GM23338 (cell line): ENCODE data around the gene ANKHD1. TPM values are rescaled to one million over a fixed set of nuclear protein-coding genes. Genes with fewer than 3 reads are reported as not detected.

ENCODE experiments used
- ATAC-seq: fragments of 200-7000 bp; cut with Tn5 transposase; 3 replicates; pipeline ENCODE4 v1.9.1; 2020
- DNase-seq: peaks from one replicate; pipeline ENCODE4 v3.0.0-alpha.2; 2015; ENCODE audit warnings: low spot score
- H2AFZ ChIP-seq: fragments of 200-600 bp; sonication (generic); 2 replicates; pipeline ENCODE4 v1.8.0; 2016; ENCODE audit warnings: antibody characterized with exemption, mild to moderate bottlenecking, moderate library complexity
- H3F3A ChIP-seq: fragments of 200-600 bp; sonication (generic); replicated peaks from 2 replicates; pipeline ENCODE4 v1.8.0; 2017; ENCODE audit warnings: antibody characterized with exemption, mixed run types, low read depth
- H3K27ac ChIP-seq: fragments of 200-600 bp; sonication (generic); 2 replicates; pipeline ENCODE4 v1.6.1; 2016; ENCODE audit warnings: low read depth
- H3K27me3 ChIP-seq: fragments of 200-600 bp; sonication (generic); 2 replicates; pipeline ENCODE4 v1.8.0; 2016; ENCODE audit warnings: mild to moderate bottlenecking, mixed run types, moderate library complexity; ENCODE audit not compliant: insufficient read depth
- H3K36me3 ChIP-seq: fragments of 200-600 bp; sonication (generic); 2 replicates; pipeline ENCODE4 v1.8.0; 2016; ENCODE audit warnings: mild to moderate bottlenecking; ENCODE audit not compliant: insufficient read depth
- H3K4me1 ChIP-seq: fragments of 200-600 bp; sonication (generic); 2 replicates; pipeline ENCODE4 v1.8.0; 2016; ENCODE audit warnings: mild to moderate bottlenecking, moderate library complexity; ENCODE audit not compliant: insufficient read depth
- H3K4me2 ChIP-seq: fragments of 200-600 bp; sonication (generic); 2 replicates; pipeline ENCODE4 v1.7.1; 2017; ENCODE audit warnings: mixed run types
- H3K4me3 ChIP-seq: fragments of 200-600 bp; sonication (generic); 2 replicates; pipeline ENCODE4 v1.6.1; 2016; ENCODE audit warnings: mixed run types
- H3K79me2 ChIP-seq: fragments of 200-600 bp; sonication (generic); replicated peaks from 2 replicates; pipeline ENCODE4 v1.8.0; 2017; ENCODE audit warnings: mild to moderate bottlenecking; ENCODE audit not compliant: insufficient read depth
- H3K9me2 ChIP-seq: fragments of 200-600 bp; sonication (generic); 2 replicates; pipeline ENCODE4 v1.8.0; 2017; ENCODE audit not compliant: insufficient read depth
- H4K20me1 ChIP-seq: fragments of 200-600 bp; sonication (generic); replicated peaks from 2 replicates; pipeline ENCODE4 v1.8.0; 2017; ENCODE audit warnings: mild to moderate bottlenecking; ENCODE audit not compliant: insufficient read depth
- H3K27ac Mint-ChIP-seq: 2 replicates; pipeline ENCODE4 v1.8.0; 2020; ENCODE audit warnings: inconsistent platforms, mild to moderate bottlenecking, moderate library complexity, mixed read lengths
- H3K27me3 Mint-ChIP-seq: 3 replicates; pipeline ENCODE4 v1.8.0; 2022; ENCODE audit warnings: low read depth, mild to moderate bottlenecking, moderate library complexity, mixed read lengths, inconsistent platforms; ENCODE audit not compliant: insufficient read depth, poor library complexity
- H3K36me3 Mint-ChIP-seq: 3 replicates; pipeline ENCODE4 v1.8.0; 2021; ENCODE audit warnings: low read depth, mild to moderate bottlenecking, inconsistent platforms, moderate library complexity, mixed read lengths
- H3K4me1 Mint-ChIP-seq: 3 replicates; pipeline ENCODE4 v1.8.0; 2020; ENCODE audit warnings: mild to moderate bottlenecking, inconsistent platforms, mixed read lengths
- H3K4me3 Mint-ChIP-seq: 3 replicates; pipeline ENCODE4 v1.8.0; 2021; ENCODE audit warnings: moderate library complexity, mild to moderate bottlenecking, inconsistent platforms, mixed read lengths
- H3K9me3 Mint-ChIP-seq: 3 replicates; pipeline ENCODE4 v1.8.0; 2020; ENCODE audit warnings: moderate library complexity, mild to moderate bottlenecking, inconsistent platforms, mixed read lengths
- CREB1 ChIP-seq: fragments of 250-450 bp; sonication (Bioruptor Pico); IDR thresholded peaks from 2 replicates; pipeline ENCODE4 v1.5.0; 2020; ENCODE audit warnings: low read depth, mild to moderate bottlenecking, moderate library complexity
- CTCF ChIP-seq, 2 experiments: fragments of 200-600 bp in 1 of 2; sonication (generic) in 1 of 2; conservative IDR thresholded peaks; 2 replicates each; pipeline versions ENCODE4 v1.5.1 to v1.6.1; 2016 to 2017; ENCODE audit warnings: antibody characterized with exemption in 2 of 2, low read depth in 2 of 2, mild to moderate bottlenecking in 2 of 2, moderate library complexity in 1 of 2
- ETS1 ChIP-seq: IDR thresholded peaks from 2 replicates; pipeline ENCODE4 v1.6.1; 2016; ENCODE audit warnings: antibody characterized with exemption
- EZH2 ChIP-seq: fragments of 200-600 bp; sonication (generic); IDR thresholded peaks from one replicate; pipeline ENCODE4 v1.8.0; 2017; ENCODE audit warnings: antibody characterized with exemption, mild to moderate bottlenecking, low read depth; ENCODE audit not compliant: unreplicated experiment
- EZH2phosphoT487 ChIP-seq: fragments of 200-600 bp; sonication (generic); IDR thresholded peaks from one replicate; pipeline ENCODE4 v1.8.1; 2018; ENCODE audit warnings: antibody characterized with exemption; ENCODE audit not compliant: unreplicated experiment
- JUNB ChIP-seq: IDR thresholded peaks from one replicate; pipeline ENCODE4 v1.6.1; 2016; ENCODE audit warnings: antibody characterized with exemption; ENCODE audit not compliant: unreplicated experiment
- NANOG ChIP-seq: IDR thresholded peaks from 2 replicates; pipeline ENCODE4 v1.6.1; 2016; ENCODE audit warnings: antibody characterized with exemption, borderline replicate concordance
- POLR2AphosphoS5 ChIP-seq: IDR thresholded peaks from 2 replicates; pipeline ENCODE4 v1.6.1; 2016; ENCODE audit warnings: antibody characterized with exemption, low read depth
- REST ChIP-seq: IDR thresholded peaks from one replicate; pipeline ENCODE4 v1.6.1; 2018; ENCODE audit warnings: antibody characterized with exemption; ENCODE audit not compliant: unreplicated experiment
- STAT1 ChIP-seq: IDR thresholded peaks from one replicate; pipeline ENCODE4 v1.6.1; 2016; ENCODE audit warnings: antibody characterized with exemption; ENCODE audit not compliant: unreplicated experiment
- ZNF114 ChIP-seq: fragments of 250-450 bp; sonication (Bioruptor Pico); IDR thresholded peaks from 2 replicates; pipeline ENCODE4 v1.5.0; 2020; ENCODE audit warnings: mild to moderate bottlenecking, moderate library complexity
- ZNF331 ChIP-seq: fragments of 250-450 bp; sonication (Bioruptor Pico); IDR thresholded peaks from 2 replicates; pipeline ENCODE4 v1.5.0; 2020; ENCODE audit warnings: low read depth, mild to moderate bottlenecking, moderate library complexity
- ZNF462 ChIP-seq: fragments of 250-450 bp; sonication (Bioruptor Pico); IDR thresholded peaks from 2 replicates; pipeline ENCODE4 v1.5.0; 2020; ENCODE audit warnings: mild to moderate bottlenecking, moderate library complexity
- polyA plus RNA-seq: library from polyadenylated mRNA; unstranded; fragments of >200 nt; fragmentation: Nextera tagmentation; extraction: Ambion mirVana; gene quantifications from 2 replicates; pipeline ENCODE4 v1.2.1, GENCODE V29; 2016
- total RNA-seq: library from RNA; depleted of rRNA; stranded (reverse); fragments of >200 nt; shearing (Covaris generic); gene quantifications from 2 replicates; pipeline ENCODE4 v1.2.3, GENCODE V29; 2014

ANKHD1 gene
- total and polyA plus RNA-seq, 2 experiments from 2014 or later, result 73.0 to 119 TPM

GRCh38 chr5:140420665-140421361 lies 19.2 kb downstream of the ANKHD1 start:
- Histone ChIP-seq H4K20me1 (peaks cover 64% of the 10 kb centered on the region), H3K36me3 (no peaks in the 10 kb centered on the region)

More at GRCh38 chr5:140420665-140421361, 19.2 kb downstream of the ANKHD1 start:
- Mint-ChIP-seq H3K9me3 (peaks cover 3% of the 10 kb centered on the region; the same call in 1 of the 3 replicates), H3K4me3 (no peak overlapping the region), H3K4me1 (peaks cover 17% of the 10 kb centered on the region), H3K27me3 (peaks cover 4% of the 10 kb centered on the region), H3K27ac (peak overlapping the region; percentile 10; the same call in 1 of the 2 replicates), H3K36me3 (peaks cover 15% of the 10 kb centered on the region; the same call in 2 of the 3 replicates)
- no peaks in the 10 kb centered on the region for H3K27me3 ChIP-seq
- 0 out of 2 replicates have a peak, but pooled peaks cover 4% of the 10 kb centered on the region for H3K4me1 ChIP-seq
- H3K27ac ChIP-seq, result no peak overlapping the region
- H3K4me3 ChIP-seq, result no peak overlapping the region
- no peak overlapping the region for H3K4me2 ChIP-seq
- TF ChIP-seq ZNF331 (no peak), CREB1 (no peak), EZH2 (no peak), REST (no peak), ETS1 (no peak), POLR2AphosphoS5 (no peak), CTCF (conservative IDR thresholded peaks at IDR 0.05; ENCODE audit: low read depth in 2 of 2) (no peak), ZNF114 (CRISPR knock-in tag) (no peak), NANOG (no peak), STAT1 (no peak), ZNF462 (no peak), EZH2phosphoT487 (no peak), JUNB (no peak)
- peaks cover 98% of the 10 kb centered on the region for H3K79me2 ChIP-seq
- ATAC-seq (no peak), DNase-seq (no peak)
- H3F3A ChIP-seq, result no peaks in the 10 kb centered on the region
- H2AFZ ChIP-seq, result no peak overlapping the region
- H3K9me2 ChIP-seq, result no peaks in the 10 kb centered on the region
